HepG2 (cell line): Measurements from ENCODE around the gene RWDD2A. TPM values are rescaled to one million over a fixed set of nuclear protein-coding genes. Genes with fewer than 3 reads are reported as not detected.

Experiments
- ATAC-seq: fragments of 200-7000 bp; cut with Tn5 transposase; 3 replicates; pipeline ENCODE4 v1.9.1; 2020; ENCODE audit warnings: mild to moderate bottlenecking, moderate library complexity
- BruUV-seq: library from RNA; stranded (reverse); fragments of 400-500 nt; replicated peaks from 2 replicates; lab custom pipeline; 2021; lab: Mats Ljungman, UMichigan
- CTCF ChIA-PET: fragments of 300-600 bp; formaldehyde crosslinking; extraction: SDS; loops from one replicate; lab custom pipeline; 2021; ENCODE audit warnings: low total read pairs, inconsistent platforms, low intra/inter-chr PET ratio; lab: Yijun Ruan, JAX
- POLR2A ChIA-PET: fragments of 350-600 bp; sonication (Branson Sonifier 250); formaldehyde crosslinking; loops from one replicate; lab custom pipeline; 2020; ENCODE audit warnings: antibody characterized with exemption, inconsistent platforms; lab: Yijun Ruan, JAX
- DNase-seq: peaks from one replicate; pipeline ENCODE4 v3.0.0-alpha.2; 2015; ENCODE audit warnings: low spot score
- FAIRE-seq: peaks from 3 replicates; lab custom pipeline; 2011; peaks lifted over from hg19 to GRCh38; lab: Jason Lieb, UNC
- H2AFZ ChIP-seq: one replicate; pipeline ENCODE4 v1.6.1; 2011; ENCODE audit warnings: low read length, inconsistent platforms
- H3K27ac ChIP-seq: fragments of 300-600 bp; 3 replicates; pipeline ENCODE4 v1.8.0; 2011; ENCODE audit warnings: mixed run types, mild to moderate bottlenecking, mixed read lengths, low read length, inconsistent platforms; ENCODE audit not compliant: insufficient read depth; ENCODE audit errors: extremely low read length
- H3K27me3 ChIP-seq, 2 experiments: fragments of 200-600 bp in 1 of 2; 2 replicates in 1 of 2; 3 replicates in 1 of 2; pipeline versions ENCODE4 v1.6.0 to v1.8.0; 2011; ENCODE audit warnings: low read length in 2 of 2, mild to moderate bottlenecking in 2 of 2, moderate library complexity in 2 of 2, inconsistent platforms in 1 of 2; ENCODE audit not compliant: insufficient read depth in 2 of 2, control insufficient read depth in 1 of 2
- H3K36me3 ChIP-seq, 2 experiments: fragments of 200-600 bp in 1 of 2; replicated peaks in 1 of 2; 2 replicates in 1 of 2; 3 replicates in 1 of 2; pipeline versions ENCODE4 v1.5.1 to v1.8.0; 2011; ENCODE audit warnings: low read length in 2 of 2, inconsistent platforms in 1 of 2; ENCODE audit not compliant: insufficient read depth in 2 of 2, control insufficient read depth in 1 of 2
- H3K4me1 ChIP-seq: 2 replicates; pipeline ENCODE4 v1.5.1; 2012; ENCODE audit warnings: low read length, inconsistent platforms; ENCODE audit not compliant: insufficient read depth
- H3K4me2 ChIP-seq: 2 replicates; pipeline ENCODE4 v1.6.0; 2011; ENCODE audit warnings: low read depth, low read length, inconsistent platforms
- H3K4me3 ChIP-seq, 3 experiments: fragments of 200-600 bp in 1 of 3; sonication (generic), shearing (Covaris generic) in 1 of 3; replicated peaks in 1 of 3; 2 replicates each; pipeline ENCODE4 v1.5.1; 2011 to 2016; ENCODE audit warnings: low read length in 3 of 3, inconsistent platforms in 2 of 3, low read depth in 2 of 3, mild to moderate bottlenecking in 2 of 3, control low read depth in 1 of 3, mixed read lengths in 1 of 3; ENCODE audit not compliant: insufficient read depth in 1 of 3
- H3K79me2 ChIP-seq: one replicate; pipeline ENCODE4 v1.6.1; 2011; ENCODE audit warnings: low read length, inconsistent platforms; ENCODE audit not compliant: insufficient read depth
- H3K9ac ChIP-seq: 2 replicates; pipeline ENCODE4 v1.6.0; 2011; ENCODE audit warnings: mild to moderate bottlenecking, low read depth, low read length, inconsistent platforms; ENCODE audit not compliant: insufficient read depth
- H3K9me3 ChIP-seq: 2 replicates; pipeline ENCODE4 v1.5.1; 2012; ENCODE audit warnings: mild to moderate bottlenecking, low read length
- H4K20me1 ChIP-seq: 2 replicates; pipeline ENCODE4 v1.6.0; 2011; ENCODE audit warnings: inconsistent platforms, mild to moderate bottlenecking, low read length, moderate library complexity; ENCODE audit not compliant: insufficient read depth
- CAMTA2 ChIP-seq: sonication (generic); formaldehyde crosslinking; IDR thresholded peaks from 2 replicates; pipeline ENCODE4 v1.4.0; 2020; ENCODE audit warnings: mild to moderate bottlenecking, missing genetic modification reagents, borderline replicate concordance
- KLF12 ChIP-seq: sonication (generic); formaldehyde crosslinking; IDR thresholded peaks from 2 replicates; pipeline ENCODE4 v1.4.0; 2020; ENCODE audit warnings: missing genetic modification reagents, borderline replicate concordance
- LRRFIP1 ChIP-seq: sonication (generic); formaldehyde crosslinking; conservative IDR thresholded peaks from 2 replicates; pipeline ENCODE4 v1.4.0; 2020; ENCODE audit warnings: missing genetic modification reagents
- MAZ ChIP-seq, 2 experiments: sonication (generic) in 1 of 2; formaldehyde crosslinking in 1 of 2; IDR thresholded peaks; 2 replicates each; pipeline versions ENCODE4 v1.5.0 to v1.6.1; 2012 to 2020; ENCODE audit warnings: low read depth in 2 of 2, mild to moderate bottlenecking in 2 of 2, borderline replicate concordance in 1 of 2, improper control_type of control experiment in 1 of 2, low read length in 1 of 2, missing genetic modification reagents in 1 of 2, moderate library complexity in 1 of 2
- MED1 ChIP-seq: sonication (generic); formaldehyde crosslinking; IDR thresholded peaks from 2 replicates; pipeline ENCODE4 v1.4.0; 2020; ENCODE audit warnings: missing genetic modification reagents
- MLX ChIP-seq: IDR thresholded peaks from 2 replicates; pipeline ENCODE4 v1.6.1; 2016
- NCOA2 ChIP-seq: sonication (generic); formaldehyde crosslinking; IDR thresholded peaks from 2 replicates; pipeline ENCODE4 v1.8.0; 2022; ENCODE audit warnings: inconsistent platforms
- NR2F1 ChIP-seq, 2 experiments: fragments of 450-650 bp in 1 of 2; formaldehyde crosslinking in 1 of 2; IDR thresholded peaks; 2 replicates each; pipeline versions ENCODE4 v1.5.0 to v1.6.1; 2016 to 2020; ENCODE audit warnings: mild to moderate bottlenecking in 1 of 2, missing compliant biosample characterization in 1 of 2, missing genetic modification reagents in 1 of 2, moderate library complexity in 1 of 2
- PBX2 ChIP-seq: IDR thresholded peaks from 2 replicates; pipeline ENCODE4 v1.6.1; 2016; ENCODE audit warnings: control low read depth
- RFXAP ChIP-seq: sonication (generic); formaldehyde crosslinking; IDR thresholded peaks from 2 replicates; pipeline ENCODE4 v1.4.0; 2020; ENCODE audit warnings: missing genetic modification reagents, borderline replicate concordance
- SCMH1 ChIP-seq: sonication (generic); formaldehyde crosslinking; IDR thresholded peaks from 2 replicates; pipeline ENCODE4 v1.9.0; 2021; ENCODE audit warnings: missing genetic modification reagents, mild to moderate bottlenecking, borderline replicate concordance
- WIZ ChIP-seq: sonication (generic); formaldehyde crosslinking; IDR thresholded peaks from 2 replicates; pipeline ENCODE4 v1.5.1; 2020; ENCODE audit warnings: mild to moderate bottlenecking, missing genetic modification reagents
- ZFP37 ChIP-seq: sonication (generic); formaldehyde crosslinking; IDR thresholded peaks from 2 replicates; pipeline ENCODE4 v1.4.0; 2020; ENCODE audit warnings: missing genetic modification reagents, borderline replicate concordance
- ZMYM2 ChIP-seq: sonication (generic); formaldehyde crosslinking; IDR thresholded peaks from 2 replicates; pipeline ENCODE4 v1.8.0; 2022; ENCODE audit warnings: mild to moderate bottlenecking, missing genetic modification reagents
- ZNF33B ChIP-seq: sonication (generic); formaldehyde crosslinking; IDR thresholded peaks from 2 replicates; pipeline ENCODE4 v1.5.1; 2020; ENCODE audit warnings: mild to moderate bottlenecking, missing genetic modification reagents
- ZNF781 ChIP-seq: sonication (generic); formaldehyde crosslinking; IDR thresholded peaks from 2 replicates; pipeline ENCODE4 v1.5.1; 2020; ENCODE audit warnings: borderline replicate concordance, mild to moderate bottlenecking, missing genetic modification reagents; ENCODE audit errors: not compliant biosample characterization
- WGBS: methylation state at CpG from one replicate; pipeline ENCODE4 v1.1.6; 2017; ENCODE audit warnings: low lambda C conversion rate; 5-methylcytosine and 5-hydroxymethylcytosine counted together
- in situ Hi-C: cut with HindIII; loops from 2 replicates; pipeline ENCODE4 v1.10.0; 2017; ENCODE audit warnings: low pct_unique_long_range_greater_than_20kb; ENCODE audit not compliant: extremely low pct_ligation_motif_present
- intact Hi-C: fragments of 100-400 bp; cut with micrococcal nuclease; formaldehyde crosslinking; loops from one replicate; pipeline ENCODE4 v1.10.0; 2022; ENCODE audit not compliant: unreplicated experiment
- polyA plus RNA-seq, 8 experiments: library from polyadenylated mRNA; depleted of rRNA in 3 of 8; stranded (reverse) in 7 of 8; unstranded in 1 of 8; fragments of >200 nt; fragmentation: Illumina TruSeq in 4 of 8; extraction: Trizol in 4 of 8; gene quantifications; 2 replicates each; pipeline versions ENCODE4 v1.2.1 to v1.2.3, GENCODE V29; 2011 to 2016; ENCODE audit warnings: low read depth in 4 of 8, missing spikeins in 1 of 8, mixed read lengths in 1 of 8; ENCODE audit not compliant: insufficient read depth in 1 of 8
- total RNA-seq, 5 experiments: library from RNA; depleted of rRNA; stranded (reverse); fragments of >200 nt; fragmentation: Illumina TruSeq; extraction: Trizol; gene quantifications; 2 replicates each; pipeline ENCODE4 v1.2.3, GENCODE V29; 2016; ENCODE audit warnings: low read depth in 1 of 5

The RWDD2A gene
- total and polyA plus RNA-seq, 2 of the 13 experiments (the other 11 are each of a cell fraction or from before 2014, with no cell fraction given), result 5.3 to 8.1 TPM

GRCh38 chr6:83199863-83200225, 6.7 kb downstream of the RWDD2A start:
- no peak overlapping the region for H3K9ac ChIP-seq
- H3K4me2 ChIP-seq, result no peak overlapping the region
- no peak overlapping the region for H3K4me3 ChIP-seq
- peaks cover 2 to 15% of the 10 kb centered on the region in 2 experiments for H3K36me3 ChIP-seq
- H3K9me3 ChIP-seq, result no peaks in the 10 kb centered on the region
- no TSS peak for BruUV-seq
- ChIA-PET CTCF (no interaction called here), POLR2A (no interaction called here)
- H3K4me1 ChIP-seq, result peaks cover 10% of the 10 kb centered on the region
- ATAC-seq (no peak), FAIRE-seq (no peak), DNase-seq (no peak)
- H3K27ac ChIP-seq, result no peak overlapping the region
- H2AFZ ChIP-seq, result no peak overlapping the region
- H3K79me2 ChIP-seq, result no peaks in the 10 kb centered on the region
- in situ Hi-C loops, result loop anchor here (25.0 kb wide), 1 partner anchor 963 kb away; the partner anchor contains the start of gene IBTK
- H4K20me1 ChIP-seq, result no peaks in the 10 kb centered on the region
- 80% methylated on average over 2 of the region's 2 CpGs for WGBS
- H3K27me3 ChIP-seq, result no peaks in the 10 kb centered on the region
- intact Hi-C loops, result no loop called here
- TF ChIP-seq RFXAP (no peak), PBX2 (CRISPR knock-in tag) (no peak), ZFP37 (CRISPR knock-in tag) (no peak), ZNF781 (no peak), MLX (CRISPR knock-in tag) (no peak), NR2F1 (CRISPR knock-in tag; IDR thresholded peaks at IDR 0.05) (no peak), MAZ (IDR thresholded peaks at IDR 0.05; ENCODE audit: borderline replicate concordance, low read depth, low read length) (no peak), MAZ (CRISPR knock-in tag; IDR thresholded peaks at IDR 0.05; ENCODE audit: low read depth) (no peak), MED1 (CRISPR knock-in tag) (no peak), CAMTA2 (CRISPR knock-in tag) (no peak), ZMYM2 (CRISPR knock-in tag) (no peak), LRRFIP1 (no peak), NCOA2 (CRISPR knock-in tag) (no peak), SCMH1 (CRISPR knock-in tag) (no peak), KLF12 (CRISPR knock-in tag) (no peak), ZNF33B (CRISPR knock-in tag) (no peak), WIZ (CRISPR knock-in tag) (no peak)
